ENCODE results near the gene DST. TPM values are rescaled to one million over a fixed set of nuclear protein-coding genes. Genes with fewer than 3 reads are reported as not detected.

The DST gene
- polyA plus RNA-seq, 3 donors: 1.1 to 7.4 (median 3.2) TPM

- Mint-ChIP-seq H3K4me1 (no peaks in the 10 kb centered on the region), H3K27ac (no peak overlapping the region), H3K36me3 (peaks cover 8 to 11% of the 10 kb centered on the region in 2 donors), H3K27me3 (ENCODE audit: low read depth in 3 of 3) (peaks cover 0 to under 1% (median 0%) of the 10 kb centered on the region in 3 donors), H3K4me3 (no peak overlapping the region), H3K9me3 (no peaks in the 10 kb centered on the region)
- H3K4me2 ChIP-seq (replicated peaks; ENCODE audit: extremely low read depth, low read length, poor library complexity, severe bottlenecking): no peak overlapping the region
- no peaks in the 10 kb centered on the region for H4K20me1 ChIP-seq (ENCODE audit: insufficient read depth, low read length)
- no peak for TF ChIP-seq CTCF (IDR thresholded peaks at IDR 0.05)
- no peaks in the 10 kb centered on the region for H3K79me2 ChIP-seq (ENCODE audit: insufficient read depth, low read length)
- no peak overlapping the region for H3K9ac ChIP-seq (ENCODE audit: insufficient read depth, low read length, poor library complexity, severe bottlenecking)
- intact Hi-C loops (cut with micrococcal nuclease): no loop called here
- DNase-seq: no peak
- no peaks in the 10 kb centered on the region for H3K36me3 ChIP-seq (replicated peaks in 1 of 2; ENCODE audit: control insufficient read depth in 1 of 2, insufficient read depth in 2 of 2, low read length in 2 of 2)
- H3K4me3 ChIP-seq (replicated peaks in 1 of 3; ENCODE audit: low read depth in 2 of 3, low read length in 3 of 3): no peak overlapping the region
- no peaks in the 10 kb centered on the region for H3K4me1 ChIP-seq (ENCODE audit: control insufficient read depth in 1 of 2, insufficient read depth in 2 of 2, low read length in 2 of 2)
- H3K27ac ChIP-seq (ENCODE audit: low read depth in 1 of 2, low read length in 2 of 2): no peak overlapping the region
- WGBS (ENCODE audit: insufficient coverage): no CpG with 5 or more reads among the region's 4 CpGs
- H3K9me3 ChIP-seq (replicated peaks in 1 of 2; ENCODE audit: control insufficient read depth in 1 of 2, insufficient read depth in 1 of 2, low read length in 2 of 2): no peaks in the 10 kb centered on the region
- no peaks in the 10 kb centered on the region for H3K27me3 ChIP-seq (ENCODE audit: control insufficient read depth in 2 of 2, insufficient read depth in 2 of 2, low read length in 2 of 2)
- no peak overlapping the region for H2AFZ ChIP-seq (ENCODE audit: insufficient read depth, low read depth, low read length, poor library complexity, severe bottlenecking)
Observed at GRCh38 chr6:56571605-56572004, 71.1 kb downstream of the DST start.

- no peaks in the 10 kb centered on the region for H3K36me3 ChIP-seq (replicated peaks in 1 of 2; ENCODE audit: control insufficient read depth in 1 of 2, insufficient read depth in 2 of 2, low read length in 2 of 2)
- H3K4me3 Mint-ChIP-seq: no peak overlapping the region
- no peaks in the 10 kb centered on the region for H3K4me1 Mint-ChIP-seq
- no peak overlapping the region for H3K9ac ChIP-seq (ENCODE audit: insufficient read depth, low read length, poor library complexity, severe bottlenecking)
- TF ChIP-seq CTCF (IDR thresholded peaks at IDR 0.05): peak; percentile 76
- peaks cover 5 to 9% of the 10 kb centered on the region in 2 donors for H3K36me3 Mint-ChIP-seq
- intact Hi-C loops (cut with micrococcal nuclease): no loop called here
- H3K9me3 ChIP-seq (replicated peaks in 1 of 2; ENCODE audit: control insufficient read depth in 1 of 2, insufficient read depth in 1 of 2, low read length in 2 of 2): no peaks in the 10 kb centered on the region
- no peaks in the 10 kb centered on the region for H3K27me3 Mint-ChIP-seq (ENCODE audit: low read depth in 3 of 3)
- WGBS (ENCODE audit: insufficient coverage): 78% methylated on average over 5 of the region's 8 CpGs
- H4K20me1 ChIP-seq (ENCODE audit: insufficient read depth, low read length): no peaks in the 10 kb centered on the region
- peaks cover 0 to 4% (median 0%) of the 10 kb centered on the region in 7 donors for H3K9me3 Mint-ChIP-seq
- H3K27ac Mint-ChIP-seq: no peak overlapping the region
- no peaks in the 10 kb centered on the region for H3K79me2 ChIP-seq (ENCODE audit: insufficient read depth, low read length)
- no peak overlapping the region for H2AFZ ChIP-seq (ENCODE audit: insufficient read depth, low read depth, low read length, poor library complexity, severe bottlenecking)
- no peak overlapping the region for H3K4me3 ChIP-seq (replicated peaks in 1 of 3; ENCODE audit: low read depth in 2 of 3, low read length in 3 of 3)
- peak in 1 of 3 donors; percentile 6 for DNase-seq
- no peak overlapping the region for H3K27ac ChIP-seq (ENCODE audit: low read depth in 1 of 2, low read length in 2 of 2)
- no peak overlapping the region for H3K4me2 ChIP-seq (replicated peaks; ENCODE audit: extremely low read depth, low read length, poor library complexity, severe bottlenecking)
- H3K27me3 ChIP-seq (ENCODE audit: control insufficient read depth in 2 of 2, insufficient read depth in 2 of 2, low read length in 2 of 2): no peaks in the 10 kb centered on the region
- H3K4me1 ChIP-seq (ENCODE audit: control insufficient read depth in 1 of 2, insufficient read depth in 2 of 2, low read length in 2 of 2): no peaks in the 10 kb centered on the region
Observed at GRCh38 chr6:56570413-56571359, 72.0 kb downstream of the DST start.

All from CD14-positive monocyte (primary cell).